DMS 273 (cell line): Measurements from ENCODE around the gene CCM2L.
A peak's percentile ranks its signal among the peaks of the same experiment; 100 is the strongest.

Experiments
- DNase-seq: peaks from one replicate; lab custom pipeline; 2025; ENCODE audit not compliant: unreplicated experiment; lab: John Stamatoyannopoulos, UW

Gene CCM2L

DNA sequence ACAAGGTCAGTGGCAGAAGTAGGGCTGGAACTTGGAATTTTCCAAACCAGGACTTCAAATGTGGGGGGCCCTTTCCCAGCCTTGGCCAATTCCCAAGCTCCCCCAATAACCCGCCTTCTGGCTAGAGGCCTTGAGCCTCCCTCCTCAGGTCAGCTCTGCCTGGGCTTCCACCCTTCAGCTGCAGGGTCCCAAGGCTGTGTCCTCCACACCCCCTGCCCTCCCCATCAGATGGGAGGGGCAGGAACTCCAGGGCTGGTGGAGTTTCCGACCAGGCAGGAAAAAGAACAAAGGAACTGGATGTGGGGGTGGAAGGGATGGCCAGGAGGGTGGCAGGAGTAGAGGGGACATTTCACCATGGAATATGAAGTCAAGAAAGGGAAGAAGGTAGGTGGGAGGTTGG lies at the start of gene CCM2L:
Gene CCM2L (plus strand): TSS at position 338 of the 400 bp plus-strand sequence. CDS start 17 bp downstream, at position 355.
- DNase-seq = no peak

DNA sequence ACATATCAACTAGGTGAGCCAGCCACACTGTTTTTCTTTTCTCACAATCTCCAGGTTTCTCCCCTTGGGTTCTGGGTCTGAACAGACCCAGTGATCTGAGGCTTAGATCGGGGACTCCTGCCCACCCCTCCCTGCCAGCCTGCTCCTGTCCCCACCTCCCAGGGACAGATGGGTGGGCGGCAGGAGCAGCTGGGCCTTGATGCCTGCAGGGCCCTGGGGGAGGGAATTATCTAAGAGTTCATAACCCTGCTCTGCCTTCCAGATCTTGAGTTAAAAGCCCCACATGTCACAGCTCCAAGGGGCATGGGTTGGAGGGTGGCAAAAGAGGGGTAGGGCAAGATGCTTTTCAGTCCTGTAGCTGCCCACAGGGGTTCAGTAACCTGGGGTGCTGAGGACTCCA lies 47.5 kb upstream of the CCM2L start:
- peak; percentile 94 for DNase-seq

DNA sequence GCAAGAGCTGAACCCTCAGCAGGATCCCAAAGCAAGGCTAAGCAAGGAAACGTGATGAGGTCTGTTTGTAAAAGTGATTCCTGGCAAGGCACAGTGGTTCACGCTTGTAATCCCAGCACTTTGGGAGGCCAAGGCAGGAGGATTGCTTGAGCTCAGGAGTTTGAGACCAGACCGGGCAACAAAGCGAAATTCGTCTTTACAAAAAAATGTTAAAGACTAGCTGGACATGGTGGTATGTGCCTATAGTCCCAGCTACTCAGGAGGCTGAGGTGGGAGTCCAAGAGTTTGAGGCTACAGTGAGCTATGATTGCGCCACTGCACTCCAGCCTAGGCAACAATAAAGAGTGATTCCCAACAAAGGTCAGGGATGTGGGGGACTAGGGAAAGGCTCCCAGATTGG lies 46.3 kb upstream of the CCM2L start:
- peak; percentile 37 for DNase-seq

- DNase-seq = no peak
Observed at GRCh38 chr20:31966991-31967655, 43.1 kb upstream of the CCM2L start.

- peak; percentile 46 for DNase-seq
Observed at GRCh38 chr20:31967830-31968249, 42.4 kb upstream of the CCM2L start, which contains the start of gene XKR7. Gene XKR7 (plus strand): TSS chr20:31968151. CDS start chr20:31968176, 25 bp downstream.

GRCh38 chr20:31968291-31969126 lies 41.7 kb upstream of the CCM2L start:
- peak; percentile 89 for DNase-seq

GRCh38 chr20:31969991-31970390 lies 40.2 kb upstream of the CCM2L start:
- DNase-seq = peak; percentile 60

DNA sequence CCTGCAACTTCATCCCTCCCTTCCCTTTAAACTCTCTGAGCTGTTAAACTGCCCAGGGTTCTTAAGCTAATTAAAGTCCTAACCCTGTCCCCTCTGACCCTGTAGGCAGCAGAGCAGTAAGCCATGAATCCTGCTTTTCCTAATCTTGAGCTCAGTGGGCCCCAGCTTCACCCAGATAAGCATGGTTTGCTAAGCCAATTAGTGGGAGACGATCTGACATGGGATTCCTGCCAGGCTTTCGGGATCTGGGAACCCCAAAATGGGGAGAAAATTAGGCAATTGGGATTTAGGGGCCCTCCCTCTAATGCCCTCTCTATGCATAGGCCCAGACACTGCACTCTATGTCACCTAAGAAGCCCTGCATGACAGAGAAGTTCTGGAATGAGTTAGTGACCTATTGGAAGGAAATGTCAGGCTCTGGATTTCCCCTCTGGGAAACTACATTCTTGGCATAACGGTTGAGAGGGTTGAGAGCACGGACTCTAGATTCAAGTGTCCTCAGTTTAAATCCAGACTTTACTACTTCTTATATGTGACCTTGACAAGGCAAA lies 37.7 kb upstream of the CCM2L start:
- DNase-seq = no peak

GRCh38 chr20:31974296-31974695 lies 35.9 kb upstream of the CCM2L start:
- DNase-seq = no peak

DNA sequence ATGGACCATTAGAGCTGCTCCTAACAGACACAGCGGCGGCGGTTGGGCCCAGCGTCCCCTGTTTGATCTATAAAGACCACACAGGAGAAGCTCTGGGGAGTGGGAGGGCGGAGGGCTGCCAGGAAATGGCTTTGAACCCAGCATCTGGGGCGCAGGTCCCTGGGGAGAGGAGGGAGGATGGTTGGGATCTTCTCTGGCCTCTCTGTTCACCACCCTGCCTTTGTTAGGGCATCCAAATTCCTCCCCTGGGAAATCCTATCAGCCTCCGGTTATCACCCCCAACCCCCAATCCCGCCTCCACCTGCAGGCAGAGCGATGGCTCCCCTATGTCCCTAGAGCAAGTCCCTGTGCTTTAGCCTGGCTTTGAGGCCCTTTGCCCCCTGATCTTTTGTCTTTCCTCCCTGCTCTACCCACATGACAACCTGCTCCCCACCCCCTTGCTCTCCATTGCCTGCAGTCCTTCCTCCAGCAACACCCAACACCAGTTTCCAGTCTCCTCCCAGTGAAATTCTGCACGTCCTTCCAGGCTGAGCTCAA lies 35.2 kb upstream of the CCM2L start:
- DNase-seq = peak; percentile 46

DNA sequence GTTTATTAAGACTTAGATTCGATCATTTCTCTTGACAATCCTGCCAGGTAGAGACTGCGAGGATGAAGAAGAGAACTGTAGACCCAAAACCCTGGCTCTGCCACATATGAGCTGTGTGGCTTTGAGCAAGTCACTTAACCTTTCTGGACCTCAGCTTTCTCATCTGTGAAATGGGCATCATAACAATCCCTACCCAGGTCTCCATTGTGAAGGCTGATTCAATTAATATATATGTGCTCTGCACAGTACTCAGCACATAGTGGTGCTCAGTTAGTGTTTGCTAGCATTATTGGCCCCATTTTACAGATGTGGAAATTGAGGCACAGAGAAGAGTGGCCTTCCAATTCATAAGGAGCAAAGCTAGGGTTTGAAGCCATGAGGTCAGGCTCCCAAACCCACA lies 34.4 kb upstream of the CCM2L start:
- DNase-seq = no peak

DNA sequence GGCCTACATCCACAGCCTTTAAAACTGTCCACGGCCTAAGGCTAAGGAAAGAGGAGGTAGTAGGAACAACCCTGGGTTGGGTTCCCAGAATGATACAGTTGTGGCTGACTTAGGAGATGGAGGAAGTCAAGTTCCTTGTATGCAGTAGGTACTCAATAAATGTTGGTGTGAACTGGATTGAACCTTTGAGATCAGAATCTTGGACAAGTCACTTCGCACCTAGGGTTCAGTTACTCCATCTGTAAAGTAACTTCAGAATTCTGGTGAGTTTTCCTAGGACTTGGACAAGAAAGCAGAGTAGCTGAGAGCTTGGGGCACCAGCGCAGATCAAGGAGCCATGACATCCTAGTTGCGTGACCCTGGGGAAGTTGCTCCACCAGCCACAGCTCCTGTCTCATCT lies 33.2 kb upstream of the CCM2L start:
- no peak for DNase-seq

- no peak for DNase-seq
Observed at GRCh38 chr20:31979713-31980426, 30.4 kb upstream of the CCM2L start.

DNA sequence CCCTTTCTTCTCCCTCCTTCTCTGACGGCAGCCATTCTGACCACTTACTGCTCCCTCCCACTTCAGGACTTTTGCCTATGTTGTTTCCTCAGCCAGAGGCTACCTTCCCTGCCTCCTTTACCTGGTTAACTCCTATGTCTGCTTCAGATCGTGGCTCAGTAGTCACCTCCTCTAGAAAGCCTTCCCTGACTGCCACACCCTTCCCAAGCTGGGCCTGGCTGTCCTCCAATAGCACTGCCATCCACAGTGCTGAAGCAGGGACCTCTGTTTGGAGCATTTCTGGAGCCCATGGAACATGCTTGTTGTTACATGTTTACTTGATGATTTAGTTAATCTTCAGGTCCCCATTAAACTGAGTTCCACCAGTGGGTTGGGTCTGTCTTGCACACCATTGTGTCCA lies 28.5 kb upstream of the CCM2L start:
- DNase-seq = no peak

DNA sequence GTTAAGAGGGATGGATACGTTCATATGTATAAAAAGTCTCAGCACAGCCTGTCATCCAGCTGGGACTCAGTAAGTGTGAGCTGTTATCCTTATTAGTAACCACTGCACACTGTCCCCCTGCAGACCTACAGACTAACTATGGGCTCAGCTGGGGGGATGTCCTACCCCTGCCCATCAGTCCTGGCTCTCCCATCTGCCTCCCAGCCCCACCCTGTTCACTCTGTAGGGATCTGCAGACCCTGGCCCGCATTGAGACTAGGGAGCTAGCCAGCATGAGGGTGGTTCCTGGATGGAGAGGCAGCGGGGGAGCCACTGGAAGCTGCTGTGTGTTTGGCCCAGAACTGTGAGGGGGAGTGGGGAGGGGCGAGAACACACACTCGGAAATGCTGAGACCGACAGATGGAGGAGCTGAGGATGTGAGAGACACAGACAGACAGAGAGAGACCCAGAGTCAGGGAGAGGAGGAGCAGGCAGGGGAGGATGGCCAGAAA lies 25.2 kb upstream of the CCM2L start:
- peak; percentile 84 for DNase-seq

DNA sequence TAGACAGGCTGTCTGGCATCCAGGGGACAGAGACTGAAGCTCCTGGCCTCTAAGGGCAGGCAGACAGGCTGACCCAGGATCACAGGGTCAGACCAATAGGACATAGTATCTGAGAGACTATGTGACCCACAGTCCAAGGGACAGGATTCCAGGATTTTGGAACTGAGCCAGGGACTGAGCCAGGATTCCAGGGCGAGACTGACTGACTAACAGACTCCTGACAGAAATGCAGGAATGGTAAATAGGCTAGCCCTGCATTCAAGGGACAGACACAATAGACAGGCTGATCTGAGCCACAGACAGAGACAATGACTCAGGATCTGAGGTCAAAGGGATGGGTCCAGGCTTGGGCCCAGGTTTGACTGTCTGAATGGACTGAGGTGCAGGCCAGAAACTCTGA lies 22.5 kb upstream of the CCM2L start:
- peak; percentile 42 for DNase-seq

GRCh38 chr20:31988430-31989015 lies 21.7 kb upstream of the CCM2L start:
- no peak for DNase-seq

- DNase-seq = peak; percentile 70
Observed at GRCh38 chr20:31989030-31989645, 21.1 kb upstream of the CCM2L start.

DNA sequence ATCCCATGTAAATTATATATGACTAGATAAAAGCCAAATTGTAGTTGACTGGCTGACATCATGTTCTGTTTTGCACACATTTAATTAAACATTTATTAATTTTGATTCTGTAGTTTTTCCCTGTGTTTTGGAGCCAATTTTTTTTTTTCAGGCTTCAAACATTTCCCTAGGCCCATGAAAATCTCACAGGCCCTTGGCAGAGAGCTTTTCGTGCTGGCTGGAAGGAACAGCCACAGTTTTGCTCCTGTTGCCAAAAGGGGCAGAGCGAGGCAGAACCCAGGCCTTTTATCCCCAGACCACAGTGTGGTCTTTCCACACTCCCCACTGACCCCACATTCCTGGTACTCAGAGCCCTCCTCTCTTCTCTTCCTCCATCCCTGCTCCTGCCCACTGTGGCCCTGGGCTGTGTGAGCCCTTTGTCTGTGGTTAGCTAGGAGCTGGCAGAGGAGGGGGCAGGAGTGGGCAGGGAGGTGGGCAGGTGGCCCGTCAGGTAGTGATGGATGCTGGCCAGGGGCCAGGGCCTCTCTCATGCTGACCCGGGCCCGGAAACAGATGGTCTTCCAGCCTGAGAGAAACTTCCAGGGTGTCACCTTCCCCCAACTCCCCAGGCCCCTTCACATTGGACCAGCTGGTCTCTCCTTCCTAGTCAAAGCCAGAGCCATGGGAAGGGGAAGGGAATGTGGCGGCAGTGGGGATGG lies 19.4 kb upstream of the CCM2L start:
- DNase-seq = peak; percentile 96

DNA sequence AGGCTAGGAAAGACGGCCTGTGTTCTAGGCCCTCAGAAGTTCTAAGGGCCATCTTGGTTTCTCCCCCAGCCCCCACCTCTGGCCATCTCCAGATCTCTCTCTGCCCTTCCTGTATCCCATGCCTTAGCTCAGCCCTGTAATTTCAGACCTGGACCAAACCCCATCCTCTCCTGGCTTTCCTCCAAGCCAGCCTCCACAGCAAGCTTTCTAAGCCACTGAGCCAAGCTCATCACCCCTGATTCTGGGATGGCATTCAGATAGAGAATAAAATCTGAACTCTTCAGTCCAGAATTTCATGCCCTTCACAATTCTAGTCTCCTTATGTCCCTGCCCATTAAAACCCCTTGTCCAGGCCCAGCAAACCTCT lies 18.9 kb upstream of the CCM2L start:
- peak; percentile 90 for DNase-seq
